IPS-15b (cell line): ENCODE results near the gene FBXO48.

ENCODE experiments used
- H3K27me3 ChIP-seq: one replicate; pipeline ENCODE4 v1.6.1; 2013; ENCODE audit warnings: low read length; ENCODE audit not compliant: control insufficient read depth, insufficient read depth
- H3K36me3 ChIP-seq: one replicate; pipeline ENCODE4 v1.6.1; 2013; ENCODE audit warnings: low read length; ENCODE audit not compliant: control insufficient read depth, insufficient read depth
- H3K4me1 ChIP-seq: one replicate; pipeline ENCODE4 v1.6.1; 2013; ENCODE audit warnings: mild to moderate bottlenecking, low read length; ENCODE audit not compliant: control insufficient read depth, insufficient read depth
- H3K4me3 ChIP-seq: one replicate; pipeline ENCODE4 v1.5.1; 2013; ENCODE audit warnings: low read depth, low read length
- H3K9ac ChIP-seq: one replicate; pipeline ENCODE4 v1.6.1; 2013; ENCODE audit warnings: low read depth, mild to moderate bottlenecking, low read length
- H3K9me3 ChIP-seq: one replicate; pipeline ENCODE4 v1.6.1; 2013; ENCODE audit warnings: mild to moderate bottlenecking, low read length; ENCODE audit not compliant: control insufficient read depth, insufficient read depth

FBXO48 gene

DNA sequence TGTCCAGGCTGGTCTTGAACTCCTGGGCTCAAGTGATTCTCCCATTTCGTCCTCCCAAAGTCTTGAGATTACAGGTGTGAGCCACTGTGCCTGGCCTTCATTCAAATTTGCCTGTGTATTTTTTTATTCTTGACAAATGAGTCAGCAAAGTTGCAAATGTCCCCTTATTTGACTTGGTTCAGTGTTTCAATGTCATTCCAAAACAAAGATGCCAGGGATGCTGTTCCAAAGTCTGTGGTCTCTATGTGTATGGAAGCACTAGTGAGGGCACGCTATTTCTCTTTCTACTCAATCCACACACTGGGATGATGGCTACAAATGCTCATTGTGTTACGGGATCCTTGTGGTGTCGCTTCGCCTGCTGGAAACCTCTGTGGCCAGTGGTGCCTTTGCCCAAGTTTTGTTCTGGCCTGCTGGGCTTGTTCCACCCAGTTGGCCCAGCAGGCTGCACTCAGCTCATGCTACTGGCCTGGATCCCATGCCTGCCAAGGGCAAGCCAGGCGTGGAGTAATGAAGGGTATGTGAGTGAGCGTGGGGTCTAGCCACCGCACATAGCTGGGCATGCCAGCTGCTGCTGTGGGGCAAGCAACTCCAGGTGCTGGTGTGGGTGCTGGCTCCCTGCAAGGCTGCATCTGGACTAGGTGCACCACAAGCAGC, 35.6 kb downstream of the FBXO48 start:
- no peak overlapping the region for H3K9ac ChIP-seq
- H3K4me3 ChIP-seq: no peak overlapping the region
- H3K27me3 ChIP-seq: no peaks in the 10 kb centered on the region
- no peaks in the 10 kb centered on the region for H3K9me3 ChIP-seq
- H3K36me3 ChIP-seq: no peaks in the 10 kb centered on the region
- no peaks in the 10 kb centered on the region for H3K4me1 ChIP-seq

GRCh38 chr2:68429311-68429826, 37.7 kb downstream of the FBXO48 start:
- Histone ChIP-seq H3K9me3 (no peaks in the 10 kb centered on the region), H3K4me3 (no peak overlapping the region), H3K27me3 (no peaks in the 10 kb centered on the region), H3K9ac (no peak overlapping the region), H3K36me3 (no peaks in the 10 kb centered on the region), H3K4me1 (no peaks in the 10 kb centered on the region)

GRCh38 chr2:68428746-68429145, 38.3 kb downstream of the FBXO48 start:
- H3K9me3 ChIP-seq: no peaks in the 10 kb centered on the region
- H3K4me1 ChIP-seq: no peaks in the 10 kb centered on the region
- no peak overlapping the region for H3K9ac ChIP-seq
- H3K4me3 ChIP-seq: no peak overlapping the region
- H3K36me3 ChIP-seq: no peaks in the 10 kb centered on the region
- H3K27me3 ChIP-seq: no peaks in the 10 kb centered on the region

GRCh38 chr2:68428126-68428525, 39.0 kb downstream of the FBXO48 start:
- Histone ChIP-seq H3K27me3 (no peaks in the 10 kb centered on the region), H3K36me3 (no peaks in the 10 kb centered on the region), H3K9me3 (no peaks in the 10 kb centered on the region), H3K4me1 (no peaks in the 10 kb centered on the region), H3K9ac (no peak overlapping the region), H3K4me3 (no peak overlapping the region)

DNA sequence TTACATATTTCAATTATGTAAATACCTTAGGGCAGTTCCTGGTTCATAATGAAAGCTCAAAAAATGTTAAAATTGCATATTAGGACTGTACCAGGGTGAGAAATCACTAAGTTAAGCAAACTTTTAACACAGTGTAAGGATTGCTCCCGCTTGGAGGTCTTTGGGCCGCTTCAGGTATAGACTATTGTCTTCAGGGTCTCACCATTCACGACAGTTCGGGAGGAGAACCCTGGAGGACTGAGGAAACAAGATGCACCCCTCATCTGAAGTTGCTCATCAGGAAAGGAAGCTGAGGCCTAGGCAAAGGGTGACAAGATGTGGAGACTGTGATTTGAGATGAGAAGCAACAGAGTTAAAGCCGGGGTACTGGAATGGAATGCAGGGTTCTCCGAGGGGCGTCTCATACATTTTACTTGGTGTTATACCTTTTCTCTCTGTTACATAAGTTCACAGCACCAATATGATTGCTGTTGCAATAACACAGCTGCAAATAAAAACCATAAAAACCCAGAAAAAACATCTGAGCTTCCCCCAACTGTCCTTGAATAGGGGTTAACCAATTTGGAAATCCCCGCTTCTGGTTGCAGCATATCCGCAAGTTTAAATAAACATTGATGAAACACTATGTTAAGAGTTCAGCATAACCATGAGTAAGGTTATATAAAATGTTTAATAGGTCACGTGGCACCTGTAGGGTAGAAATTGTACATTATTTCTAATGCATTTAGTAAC, 40.1 kb downstream of the FBXO48 start:
- no peak overlapping the region for H3K9ac ChIP-seq
- H3K4me3 ChIP-seq: no peak overlapping the region
- no peaks in the 10 kb centered on the region for H3K36me3 ChIP-seq
- no peaks in the 10 kb centered on the region for H3K9me3 ChIP-seq
- H3K4me1 ChIP-seq: no peaks in the 10 kb centered on the region
- H3K27me3 ChIP-seq: no peaks in the 10 kb centered on the region

- Histone ChIP-seq H3K4me3 (no peak overlapping the region), H3K27me3 (no peaks in the 10 kb centered on the region), H3K9ac (no peak overlapping the region), H3K4me1 (no peaks in the 10 kb centered on the region), H3K9me3 (no peaks in the 10 kb centered on the region), H3K36me3 (no peaks in the 10 kb centered on the region)
Observed at GRCh38 chr2:68426446-68426845, 40.6 kb downstream of the FBXO48 start.

- Histone ChIP-seq H3K27me3 (no peaks in the 10 kb centered on the region), H3K9ac (no peak overlapping the region), H3K9me3 (no peaks in the 10 kb centered on the region), H3K4me3 (no peak overlapping the region), H3K4me1 (no peaks in the 10 kb centered on the region), H3K36me3 (no peaks in the 10 kb centered on the region)
Observed at GRCh38 chr2:68425503-68425902, 41.6 kb downstream of the FBXO48 start.

DNA sequence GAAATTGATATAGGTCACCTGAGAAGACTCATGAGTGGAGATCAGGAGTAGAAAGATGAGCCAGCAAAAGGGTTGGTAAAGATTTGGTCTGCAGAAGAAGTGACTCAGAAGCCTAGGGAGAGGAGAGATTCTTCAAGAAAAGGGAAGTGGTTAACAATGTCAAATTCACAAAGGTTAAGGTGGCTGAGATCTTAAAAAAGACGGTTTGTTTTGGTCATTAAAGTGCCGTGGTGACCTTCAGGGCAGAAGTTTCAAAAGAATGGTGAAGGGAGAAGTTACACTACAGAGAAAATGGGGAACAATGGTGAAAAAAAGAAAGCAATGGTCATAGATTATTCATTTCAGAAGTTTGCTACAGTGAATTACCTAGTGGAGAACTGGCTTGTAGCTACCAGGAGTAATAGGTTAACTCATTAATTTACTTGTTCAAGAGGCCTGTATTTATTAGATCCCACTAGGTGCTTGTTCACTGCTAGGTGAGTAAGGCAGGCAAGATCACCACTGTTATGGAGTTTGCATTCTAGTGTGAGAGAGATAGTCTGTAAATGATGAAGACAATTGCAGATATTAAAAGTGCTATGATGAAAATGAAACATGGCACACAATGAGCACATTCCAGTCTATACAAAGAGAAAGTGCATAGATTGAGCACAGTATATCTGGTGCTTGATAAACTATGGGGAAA, 43.0 kb downstream of the FBXO48 start:
- H3K36me3 ChIP-seq: no peaks in the 10 kb centered on the region
- peaks cover 5% of the 10 kb centered on the region for H3K4me1 ChIP-seq
- no peaks in the 10 kb centered on the region for H3K9me3 ChIP-seq
- no peak overlapping the region for H3K9ac ChIP-seq
- H3K4me3 ChIP-seq: no peak overlapping the region
- no peaks in the 10 kb centered on the region for H3K27me3 ChIP-seq

DNA sequence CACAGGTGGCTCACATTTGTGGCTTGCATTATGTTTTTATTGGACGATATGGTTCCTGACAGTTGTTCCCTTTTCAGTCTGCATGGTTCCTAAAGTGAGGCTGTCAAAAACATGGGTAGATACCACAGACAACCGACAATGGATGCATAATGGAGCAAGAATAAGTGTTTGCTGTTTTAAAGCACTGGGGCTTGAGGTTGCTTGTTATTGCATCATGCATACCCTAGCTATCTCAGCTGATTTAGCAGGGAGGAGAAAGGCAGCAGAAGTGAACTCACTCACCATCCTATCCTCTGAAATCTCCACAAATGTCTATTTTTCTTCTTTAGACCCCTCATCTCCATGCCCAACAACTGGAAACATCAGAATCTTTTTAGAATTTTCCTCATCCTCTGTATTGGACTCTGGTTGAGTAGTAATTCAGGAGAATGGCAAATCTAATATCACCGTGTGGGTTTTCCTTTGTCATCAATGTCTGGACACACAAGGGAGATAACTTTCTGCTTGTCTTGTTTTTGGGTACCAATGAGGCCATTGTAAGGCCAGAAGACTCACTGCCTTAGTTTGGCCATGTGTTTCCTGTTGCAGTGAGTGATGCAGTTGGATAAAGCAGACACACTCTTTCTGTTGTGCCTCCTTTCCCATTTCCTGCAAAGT, 46.7 kb downstream of the FBXO48 start:
- Histone ChIP-seq H3K4me3 (no peak overlapping the region), H3K9me3 (no peaks in the 10 kb centered on the region), H3K4me1 (peaks cover 17% of the 10 kb centered on the region), H3K9ac (no peak overlapping the region), H3K36me3 (no peaks in the 10 kb centered on the region), H3K27me3 (no peaks in the 10 kb centered on the region)

DNA sequence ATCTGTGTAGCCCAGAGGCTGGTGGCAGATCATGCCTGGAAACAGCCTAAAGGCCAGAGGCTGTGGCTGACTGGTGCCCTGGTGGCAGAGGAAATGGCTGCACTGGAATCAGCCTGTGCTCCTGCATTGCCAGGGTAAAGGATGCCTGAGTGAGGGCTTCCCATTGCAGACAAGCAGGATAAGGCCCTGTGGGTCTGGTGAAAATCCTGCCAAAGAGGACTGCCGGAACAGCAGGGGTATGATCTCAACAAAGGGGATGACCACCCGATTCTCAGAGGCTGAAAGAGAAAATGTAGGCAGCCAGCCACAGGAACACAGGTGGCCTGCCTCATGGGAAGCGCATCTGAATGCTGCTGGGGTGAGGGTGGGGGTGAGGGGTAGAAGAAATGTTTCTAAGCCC, 48.2 kb downstream of the FBXO48 start:
- no peaks in the 10 kb centered on the region for H3K27me3 ChIP-seq
- peaks cover 17% of the 10 kb centered on the region for H3K4me1 ChIP-seq
- H3K4me3 ChIP-seq: no peak overlapping the region
- no peaks in the 10 kb centered on the region for H3K9me3 ChIP-seq
- H3K9ac ChIP-seq: no peak overlapping the region
- H3K36me3 ChIP-seq: no peaks in the 10 kb centered on the region

DNA sequence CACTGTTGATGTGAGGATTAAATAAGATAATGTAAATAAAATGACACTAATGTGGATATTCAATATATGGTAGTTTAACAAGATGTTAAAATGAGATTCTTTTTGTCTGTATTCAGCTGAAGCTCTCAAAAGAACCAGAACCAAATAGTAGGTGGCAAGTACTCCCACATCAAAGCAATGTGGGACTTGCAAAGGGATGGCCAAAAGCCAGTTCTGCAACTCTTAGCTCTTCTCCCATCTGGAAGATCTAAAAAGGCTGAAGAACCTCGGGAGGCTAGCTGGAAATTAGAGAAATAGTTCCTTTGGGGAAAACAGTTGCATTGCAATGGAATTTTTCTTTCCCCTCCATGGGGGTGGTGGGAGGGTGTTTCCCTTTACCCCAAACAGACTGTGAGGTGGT, 48.7 kb downstream of the FBXO48 start:
- no peak overlapping the region for H3K4me3 ChIP-seq
- no peak overlapping the region for H3K9ac ChIP-seq
- H3K9me3 ChIP-seq: no peaks in the 10 kb centered on the region
- no peaks in the 10 kb centered on the region for H3K27me3 ChIP-seq
- peaks cover 17% of the 10 kb centered on the region for H3K4me1 ChIP-seq
- H3K36me3 ChIP-seq: no peaks in the 10 kb centered on the region
